Adrenal gland (tissue), 5 donors: ENCODE results near the gene NCOA1.

ENCODE experiments used
- POLR2A ChIP-seq, 2 donors: fragments of 450-650 bp; IDR thresholded peaks; one replicate each; pipeline ENCODE4 v1.6.1; 2017; ENCODE audit warnings: antibody characterized with exemption in 2 of 2, mild to moderate bottlenecking in 2 of 2, moderate library complexity in 1 of 2
- TF ChIP-seq, protein P1 (sequence below), 6 experiments: fragments of 450-650 bp in 4 of 6; fragments of 200-600 bp in 2 of 6; sonication (generic) in 1 of 6; IDR thresholded peaks; 1 replicate in 5 of 6; 2 replicates in 1 of 6; pipeline versions ENCODE4 v1.5.1 to v1.8.0; 2016 to 2021; ENCODE audit warnings: antibody characterized with exemption in 6 of 6, mild to moderate bottlenecking in 2 of 6, moderate library complexity in 1 of 6
- donor health status: DM: no; HTN: no; CAD: no.

DNA sequence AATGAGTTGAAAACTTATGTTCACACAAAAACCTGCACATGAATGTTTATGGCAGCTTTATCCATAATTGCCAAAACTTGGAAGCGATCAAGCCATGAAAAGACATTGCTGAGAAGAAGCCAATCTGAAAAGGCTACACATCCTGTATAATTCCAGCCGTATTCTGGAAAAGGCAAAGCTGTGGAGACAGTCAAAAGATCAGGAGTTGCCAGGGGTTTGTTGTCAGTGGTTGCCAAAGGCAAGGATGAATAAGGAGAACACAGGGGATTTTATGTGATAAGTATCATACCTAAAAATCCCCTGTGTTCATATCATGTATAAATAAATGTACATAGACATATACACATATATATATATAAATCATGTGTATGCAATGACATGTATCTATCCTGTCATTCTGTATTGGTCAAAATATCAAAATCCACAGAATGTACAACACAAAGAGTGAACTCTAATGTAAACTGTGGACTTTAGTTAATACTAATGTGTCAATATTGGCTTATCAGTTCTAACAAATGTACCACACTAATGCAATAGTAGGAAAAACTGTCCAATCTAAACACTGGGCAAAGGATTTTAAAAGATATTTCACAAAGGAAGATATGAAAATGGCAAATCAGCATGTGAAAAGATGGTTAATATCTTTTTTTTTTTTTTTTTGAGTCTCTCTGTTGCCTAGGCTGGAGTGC is 226.4 kb downstream of the NCOA1 start:
- TF ChIP-seq, protein P1, sequence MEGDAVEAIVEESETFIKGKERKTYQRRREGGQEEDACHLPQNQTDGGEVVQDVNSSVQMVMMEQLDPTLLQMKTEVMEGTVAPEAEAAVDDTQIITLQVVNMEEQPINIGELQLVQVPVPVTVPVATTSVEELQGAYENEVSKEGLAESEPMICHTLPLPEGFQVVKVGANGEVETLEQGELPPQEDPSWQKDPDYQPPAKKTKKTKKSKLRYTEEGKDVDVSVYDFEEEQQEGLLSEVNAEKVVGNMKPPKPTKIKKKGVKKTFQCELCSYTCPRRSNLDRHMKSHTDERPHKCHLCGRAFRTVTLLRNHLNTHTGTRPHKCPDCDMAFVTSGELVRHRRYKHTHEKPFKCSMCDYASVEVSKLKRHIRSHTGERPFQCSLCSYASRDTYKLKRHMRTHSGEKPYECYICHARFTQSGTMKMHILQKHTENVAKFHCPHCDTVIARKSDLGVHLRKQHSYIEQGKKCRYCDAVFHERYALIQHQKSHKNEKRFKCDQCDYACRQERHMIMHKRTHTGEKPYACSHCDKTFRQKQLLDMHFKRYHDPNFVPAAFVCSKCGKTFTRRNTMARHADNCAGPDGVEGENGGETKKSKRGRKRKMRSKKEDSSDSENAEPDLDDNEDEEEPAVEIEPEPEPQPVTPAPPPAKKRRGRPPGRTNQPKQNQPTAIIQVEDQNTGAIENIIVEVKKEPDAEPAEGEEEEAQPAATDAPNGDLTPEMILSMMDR (IDR thresholded peaks at IDR 0.05), result no peak
- no peak for TF ChIP-seq POLR2A (IDR thresholded peaks at IDR 0.05)
